GM12891 (cell line): ENCODE results near the gene LOX.
"Not testable (repeated sequence)": the region's sequence is repeated elsewhere in the genome, so short reads cannot be mapped to it uniquely, and the experiment has no call there.

Source experiments
- POLR2A ChIP-seq: IDR thresholded peaks from 2 replicates; pipeline ENCODE4 v1.6.1; 2011; ENCODE audit warnings: low read depth, low read length, control low read depth
- SPI1 ChIP-seq: IDR thresholded peaks from 2 replicates; pipeline ENCODE4 v1.6.1; 2011; ENCODE audit warnings: low read depth, low read length, control low read depth

DNA sequence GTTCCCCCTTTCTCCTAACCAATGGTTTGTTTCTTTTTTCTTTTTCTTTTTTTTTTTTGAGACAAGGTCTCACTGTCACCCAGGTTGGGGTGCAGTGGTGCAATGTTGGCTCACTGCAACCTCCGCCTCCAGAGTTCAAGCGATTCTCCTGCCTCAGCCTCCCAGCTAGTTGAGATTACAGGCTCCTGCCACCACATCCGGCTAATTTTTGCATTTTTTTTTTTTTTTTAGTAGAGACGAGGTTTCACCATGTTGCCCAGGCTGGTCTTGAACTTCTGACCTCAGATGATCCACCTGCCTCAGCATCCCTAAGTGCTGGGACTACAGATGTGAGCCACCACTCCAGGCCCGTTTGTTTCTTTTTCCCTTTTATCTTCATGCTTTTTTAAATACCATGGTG is 16.2 kb upstream of the LOX start:
- TF ChIP-seq POLR2A, SPI1: not testable (repeated sequence)
